Left kidney (tissue), 2 donors: ENCODE measurements around the gene KIFC1. TPM values are rescaled to one million over a fixed set of nuclear protein-coding genes. Genes with fewer than 3 reads are reported as not detected.
A peak's percentile ranks its signal among the peaks of the same experiment; 100 is the strongest.

Source experiments
- DNase-seq: peaks from one replicate; pipeline ENCODE4 v3.0.0-alpha.2; 2013
- polyA plus RNA-seq: library from polyadenylated mRNA; unstranded; fragments of 120-200 nt; gene quantifications from one replicate; pipeline ENCODE4 v1.2.1, GENCODE V29; 2013; ENCODE audit not compliant: insufficient read length

Gene KIFC1
- polyA plus RNA-seq, 1 donor, result 62.9 TPM

DNA sequence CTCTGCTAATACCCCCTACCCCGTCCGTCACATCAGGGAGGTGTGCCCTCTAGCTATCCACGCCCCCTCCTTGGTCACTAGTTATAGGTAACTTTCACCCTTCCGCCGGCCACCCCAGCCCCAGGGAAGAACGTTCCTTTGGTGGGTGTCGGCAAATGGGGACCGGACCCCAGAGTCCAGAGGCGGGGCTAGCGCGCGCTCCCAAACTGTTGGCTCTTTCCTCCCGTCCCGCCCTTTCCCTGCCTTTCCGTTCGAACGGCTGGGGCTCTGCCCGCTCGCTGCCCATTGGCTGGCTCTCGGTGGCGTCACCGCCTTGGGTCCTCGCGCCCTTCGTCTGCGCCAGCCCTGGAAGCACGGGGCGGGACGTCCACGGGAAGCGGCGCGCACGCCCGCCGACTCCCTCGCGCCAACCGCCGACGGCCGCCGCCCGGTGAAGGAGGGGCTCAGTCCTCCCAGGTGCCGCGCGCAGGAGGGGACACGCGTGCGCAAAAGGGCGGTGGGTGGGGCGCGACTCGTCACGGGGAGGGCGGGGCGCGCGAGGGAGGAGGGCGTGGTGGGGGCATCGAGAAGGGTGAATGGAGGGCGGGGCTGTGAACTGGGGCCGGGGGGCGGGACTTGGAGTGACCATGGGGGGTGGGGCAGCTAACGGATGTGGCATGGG, 18.6 kb downstream of the KIFC1 start:
- peak; percentile 96 for DNase-seq

DNA sequence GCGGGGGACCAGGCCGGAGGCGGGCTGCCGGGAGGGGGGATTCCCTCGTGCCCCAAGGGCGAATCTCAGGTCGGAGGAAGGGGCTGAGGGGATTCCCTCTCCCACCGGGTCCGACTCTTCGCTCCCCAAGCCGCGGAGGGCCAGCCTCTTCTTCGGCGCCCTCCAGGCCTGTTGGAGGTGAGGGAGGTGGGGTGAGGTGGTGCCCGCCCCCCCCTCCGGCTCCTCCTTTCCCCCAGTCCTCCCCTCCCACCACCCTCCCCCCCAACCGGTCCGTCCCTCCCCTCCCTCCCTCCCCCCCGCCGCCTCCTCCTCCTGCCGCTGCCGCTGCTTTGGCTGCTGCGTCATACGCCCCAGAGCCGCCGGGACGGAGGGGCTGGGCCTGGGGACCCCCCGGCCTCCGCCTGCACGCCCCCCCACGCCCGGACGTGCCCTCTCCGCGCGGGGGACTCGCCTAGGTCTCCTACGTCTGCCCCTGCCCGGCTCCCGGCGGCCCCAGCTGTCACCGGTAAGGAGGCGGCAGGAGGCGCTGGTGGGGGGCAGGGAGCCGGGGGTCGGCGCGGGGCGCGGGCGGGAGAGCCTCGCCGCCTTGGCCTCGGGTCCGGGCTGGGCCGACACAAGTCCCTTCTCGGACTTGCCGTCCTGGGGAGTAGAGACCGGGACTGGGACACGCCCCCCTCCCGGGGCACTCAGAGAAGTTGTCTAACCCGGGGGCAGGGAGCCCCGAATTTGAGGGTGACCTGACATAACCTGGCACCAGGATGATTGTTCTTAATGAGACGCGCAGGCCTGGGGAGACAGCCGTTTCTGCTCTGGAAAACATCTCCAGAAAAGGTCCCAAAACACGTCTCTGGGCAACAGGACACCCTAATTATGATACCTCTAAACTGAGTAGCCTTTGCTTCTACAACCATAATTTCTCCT, 19.3 kb downstream of the KIFC1 start, which contains the start of gene PHF1:
TSS of gene PHF1 (plus strand) at position 304 of the 921 bp plus-strand sequence. CDS start 1,250 bp downstream, outside the sequence.
- no peak for DNase-seq

DNA sequence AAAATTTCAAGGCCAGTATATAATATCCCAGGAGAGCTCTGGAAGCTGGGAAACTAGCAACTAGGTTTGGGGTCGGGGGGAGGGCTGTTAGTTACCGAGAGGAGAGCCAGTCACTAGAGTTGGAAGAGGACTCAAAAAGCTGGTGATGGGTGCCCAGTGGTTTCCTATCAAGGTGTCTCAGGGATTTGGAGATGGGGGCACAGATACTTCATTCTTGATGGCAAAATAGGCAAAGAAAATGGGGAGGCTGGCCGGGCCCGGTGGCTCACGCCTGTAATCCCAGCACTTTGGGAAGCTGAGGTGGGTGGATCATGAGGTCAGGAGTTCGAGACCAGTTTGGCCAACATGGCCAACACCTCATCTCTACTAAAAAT, 20.0 kb downstream of the KIFC1 start:
- no peak for DNase-seq

DNA sequence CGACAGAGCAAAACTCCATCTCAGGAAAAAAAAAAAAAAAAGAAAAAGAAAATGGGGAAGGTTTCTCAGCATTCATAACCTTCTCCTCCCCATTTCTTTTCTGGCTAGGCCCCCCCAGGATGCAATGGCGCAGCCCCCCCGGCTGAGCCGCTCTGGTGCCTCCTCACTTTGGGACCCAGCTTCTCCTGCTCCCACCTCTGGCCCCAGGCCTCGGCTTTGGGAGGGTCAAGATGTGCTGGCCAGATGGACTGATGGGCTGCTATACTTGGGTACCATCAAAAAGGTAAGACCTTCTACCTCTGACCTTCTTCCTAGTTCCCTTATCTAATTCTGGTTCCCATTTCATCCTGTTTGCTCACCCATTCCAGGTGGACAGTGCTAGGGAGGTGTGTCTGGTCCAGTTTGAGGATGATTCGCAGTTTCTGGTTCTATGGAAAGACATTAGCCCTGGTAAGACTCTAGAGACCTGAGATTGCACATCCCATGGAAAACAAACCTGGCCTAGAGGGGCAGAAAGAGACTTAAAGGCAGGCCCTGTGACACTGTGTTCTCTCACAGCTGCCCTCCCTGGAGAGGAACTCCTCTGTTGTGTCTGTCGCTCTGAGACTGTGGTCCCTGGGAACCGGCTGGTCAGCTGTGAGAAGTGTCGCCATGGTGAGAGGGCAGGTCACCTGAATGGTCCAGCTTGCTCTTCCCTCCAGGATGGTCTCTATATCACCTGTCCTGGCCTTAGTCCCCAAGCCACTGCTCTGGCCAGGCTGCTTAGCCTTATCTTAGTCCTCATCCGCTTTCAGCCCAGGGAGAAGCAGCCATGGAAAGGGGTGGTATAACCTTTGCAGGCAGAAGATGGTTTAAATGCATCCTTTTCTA, 20.8 kb downstream of the KIFC1 start:
- no peak for DNase-seq

DNA sequence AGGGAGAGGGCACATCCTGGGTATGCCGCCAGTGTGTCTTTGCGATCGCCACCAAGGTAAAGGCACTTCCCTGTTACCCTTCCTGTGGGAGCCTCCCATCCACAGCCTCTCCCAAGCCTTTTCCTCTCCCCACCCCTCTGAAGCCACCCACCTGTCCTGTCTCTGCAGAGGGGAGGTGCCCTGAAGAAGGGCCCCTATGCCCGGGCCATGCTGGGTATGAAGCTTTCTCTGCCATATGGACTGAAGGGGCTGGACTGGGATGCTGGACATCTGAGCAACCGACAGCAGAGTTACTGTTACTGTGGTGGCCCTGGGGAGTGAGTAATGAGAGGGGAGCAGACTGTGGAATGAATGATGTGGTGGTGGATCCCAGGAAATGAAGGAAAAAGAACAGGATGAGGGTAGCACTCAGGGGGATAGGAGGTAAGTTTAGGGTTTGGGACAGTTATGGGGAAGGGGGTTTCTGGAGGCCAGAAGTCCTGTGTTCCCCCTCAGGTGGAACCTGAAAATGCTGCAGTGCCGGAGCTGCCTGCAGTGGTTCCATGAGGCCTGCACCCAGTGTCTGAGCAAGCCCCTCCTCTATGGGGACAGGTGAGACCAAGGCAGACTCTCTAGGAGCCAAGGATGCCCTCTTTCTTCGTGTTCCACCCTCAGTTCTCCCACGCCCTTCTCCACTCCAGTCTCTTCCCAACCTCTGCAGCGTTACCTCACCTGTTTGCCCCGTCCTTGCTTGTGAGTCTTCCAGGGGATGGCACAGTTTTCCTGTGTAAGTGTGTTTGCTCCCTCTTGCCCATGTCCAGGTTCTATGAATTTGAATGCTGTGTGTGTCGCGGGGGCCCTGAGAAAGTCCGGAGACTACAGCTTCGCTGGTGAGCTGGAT, 21.9 kb downstream of the KIFC1 start:
- no peak for DNase-seq

DNA sequence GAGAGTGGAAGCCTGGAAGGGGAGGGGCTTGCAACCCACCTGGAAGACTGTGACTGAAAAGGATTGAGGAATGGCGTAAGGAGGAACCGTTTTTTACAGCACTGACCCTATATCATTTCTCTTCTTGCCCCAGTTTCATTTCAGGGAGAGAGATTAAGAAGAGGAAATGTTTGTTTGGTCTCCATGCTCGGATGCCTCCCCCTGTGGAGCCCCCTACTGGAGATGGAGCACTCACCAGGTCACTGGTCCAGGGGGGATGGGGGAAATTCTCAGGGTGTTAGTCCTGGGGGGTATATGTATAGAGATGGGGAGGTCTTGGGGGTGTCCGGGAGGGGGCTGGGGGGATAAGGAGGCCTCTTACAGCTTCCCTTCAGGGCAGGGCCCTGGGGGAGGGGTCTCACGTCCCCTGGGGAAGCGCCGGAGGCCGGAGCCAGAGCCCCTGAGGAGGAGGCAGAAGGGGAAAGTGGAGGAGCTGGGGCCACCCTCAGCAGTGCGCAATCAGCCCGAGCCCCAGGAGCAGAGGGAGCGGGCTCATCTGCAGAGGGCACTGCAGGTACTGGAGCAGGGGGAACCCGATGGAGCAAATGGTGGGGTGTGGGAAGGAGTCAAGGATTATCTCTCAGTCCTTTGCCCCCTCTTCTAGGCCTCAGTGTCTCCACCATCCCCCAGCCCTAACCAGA, 23.1 kb downstream of the KIFC1 start:
- no peak for DNase-seq

DNA sequence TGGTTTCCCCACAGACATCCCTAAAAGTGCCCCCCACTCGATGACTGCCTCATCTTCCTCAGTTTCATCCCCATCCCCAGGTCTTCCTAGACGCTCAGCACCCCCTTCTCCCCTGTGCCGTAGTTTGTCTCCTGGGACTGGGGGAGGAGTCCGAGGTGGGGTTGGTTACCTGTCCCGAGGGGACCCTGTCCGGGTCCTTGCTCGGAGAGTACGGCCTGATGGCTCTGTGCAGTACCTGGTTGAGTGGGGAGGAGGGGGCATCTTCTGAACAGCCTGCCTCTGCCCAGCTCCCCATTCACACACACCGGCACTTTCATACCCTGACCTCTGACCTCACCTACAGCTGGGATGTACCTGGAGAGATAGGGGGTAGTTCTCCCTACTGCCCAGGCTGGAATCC, 24.2 kb downstream of the KIFC1 start:
- DNase-seq, result no peak

DNA sequence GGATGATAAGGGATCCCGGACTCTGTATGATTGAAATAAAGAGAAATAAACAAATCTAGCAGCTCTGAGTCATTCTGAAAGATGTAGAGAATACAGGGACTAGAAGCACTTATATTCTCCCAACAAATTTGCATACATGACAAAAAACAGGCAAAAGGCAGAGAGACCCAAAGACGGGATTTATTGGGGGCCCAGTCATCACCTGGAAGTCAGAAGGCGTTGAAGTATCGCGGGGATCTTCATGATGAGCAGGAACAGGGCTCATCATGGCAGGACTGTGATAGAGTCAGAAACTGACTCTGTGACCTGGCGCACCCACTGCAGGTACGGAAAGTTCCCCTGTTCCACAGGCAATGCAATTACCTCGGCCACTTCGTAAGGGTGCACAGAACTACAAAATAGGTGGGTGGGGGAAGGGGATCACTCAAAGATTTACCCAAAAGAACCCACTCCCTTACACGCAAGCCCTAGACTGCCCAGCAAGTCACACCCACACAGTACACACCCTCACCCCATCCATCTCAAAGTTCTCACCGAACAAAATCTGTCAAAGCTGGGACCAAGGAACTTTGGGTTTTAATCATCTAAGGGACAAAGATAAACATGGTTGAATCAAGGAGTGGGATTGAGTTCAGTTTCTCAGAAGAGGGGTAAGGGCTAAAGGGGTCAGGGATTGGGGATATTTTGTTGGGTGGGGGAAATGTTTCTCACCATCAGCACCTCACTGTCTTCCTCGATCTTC, 24.9 kb downstream of the KIFC1 start:
- DNase-seq, result no peak

DNA sequence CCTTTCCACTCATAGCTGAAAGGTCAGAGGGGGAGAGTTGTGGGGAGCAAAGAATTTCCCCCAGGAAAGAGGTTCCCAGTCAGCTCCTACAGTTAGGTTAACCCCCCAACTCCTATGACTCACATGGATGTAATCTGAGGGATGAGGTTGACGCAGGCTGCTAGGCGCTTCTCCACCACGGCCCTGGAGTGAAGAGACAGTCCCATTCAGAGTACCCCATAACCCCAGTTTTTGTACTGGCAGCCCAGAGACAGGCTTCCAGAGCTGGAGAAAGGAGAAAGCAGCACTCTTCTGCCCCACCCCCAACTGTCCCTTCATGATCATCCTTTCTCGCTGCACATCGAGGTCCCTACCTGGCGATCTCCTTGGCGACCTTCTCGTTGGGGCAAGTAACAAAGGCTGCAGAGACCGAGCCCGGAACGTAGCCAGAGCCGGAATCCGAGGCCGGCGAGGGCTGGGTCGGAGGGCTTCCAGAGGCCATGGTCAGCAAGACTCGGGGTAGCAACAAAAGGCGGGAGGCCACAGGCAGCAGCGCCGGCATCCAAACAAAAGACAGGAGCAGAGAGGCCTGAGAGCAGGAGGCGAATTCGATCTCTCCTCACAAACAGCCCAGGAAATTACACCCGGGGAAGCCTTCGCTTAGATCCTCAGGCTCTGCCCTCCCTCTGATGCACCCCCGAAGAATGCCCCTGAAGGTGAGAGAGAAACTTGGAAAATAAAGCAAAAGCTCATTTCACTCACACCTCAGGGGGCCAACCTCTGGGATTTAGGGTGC, 25.7 kb downstream of the KIFC1 start:
- no peak for DNase-seq

DNA sequence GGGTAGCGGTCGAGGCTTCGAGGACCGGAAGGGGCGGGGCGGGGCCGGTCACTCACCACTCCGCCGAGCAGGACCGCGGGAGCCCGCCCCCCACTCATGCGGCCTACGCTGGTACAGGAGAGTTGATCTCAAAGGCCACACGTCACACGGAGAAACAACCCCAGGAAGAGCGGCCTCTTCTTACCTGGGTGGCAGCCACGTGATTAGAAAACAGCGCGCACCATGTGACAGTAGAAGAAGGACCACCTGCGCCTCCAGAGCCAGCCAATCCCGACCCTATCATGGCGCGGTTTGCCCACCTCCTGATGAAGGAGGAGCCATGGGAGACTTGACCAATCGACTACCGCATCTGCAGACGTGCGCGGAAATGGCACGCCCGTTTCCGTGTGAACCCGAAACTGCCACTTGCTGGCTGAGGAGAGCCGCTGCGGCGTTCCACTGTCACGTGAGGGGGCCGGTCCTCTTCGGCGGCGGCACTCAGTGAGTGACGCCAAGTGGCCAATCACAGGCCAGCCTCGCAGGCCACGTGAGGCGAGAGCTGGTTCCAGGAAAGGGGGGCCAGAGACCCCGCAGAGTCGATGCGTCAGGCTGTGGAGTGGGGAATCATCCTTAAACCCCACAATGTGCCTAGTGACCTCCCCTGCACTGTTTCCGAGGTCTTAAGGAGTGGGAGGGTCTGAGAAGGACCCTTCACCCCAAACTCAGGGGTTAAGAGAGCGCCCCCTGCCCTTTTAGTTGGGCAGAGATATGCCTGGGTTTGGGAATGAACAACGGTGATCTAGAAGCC, 26.5 kb downstream of the KIFC1 start, which contains the start of gene CUTA:
TSS of gene CUTA (minus strand) at position 205 of the 787 bp plus-strand sequence. CDS start at position 98, 107 bp downstream.
- peak; percentile 99 for DNase-seq

DNA sequence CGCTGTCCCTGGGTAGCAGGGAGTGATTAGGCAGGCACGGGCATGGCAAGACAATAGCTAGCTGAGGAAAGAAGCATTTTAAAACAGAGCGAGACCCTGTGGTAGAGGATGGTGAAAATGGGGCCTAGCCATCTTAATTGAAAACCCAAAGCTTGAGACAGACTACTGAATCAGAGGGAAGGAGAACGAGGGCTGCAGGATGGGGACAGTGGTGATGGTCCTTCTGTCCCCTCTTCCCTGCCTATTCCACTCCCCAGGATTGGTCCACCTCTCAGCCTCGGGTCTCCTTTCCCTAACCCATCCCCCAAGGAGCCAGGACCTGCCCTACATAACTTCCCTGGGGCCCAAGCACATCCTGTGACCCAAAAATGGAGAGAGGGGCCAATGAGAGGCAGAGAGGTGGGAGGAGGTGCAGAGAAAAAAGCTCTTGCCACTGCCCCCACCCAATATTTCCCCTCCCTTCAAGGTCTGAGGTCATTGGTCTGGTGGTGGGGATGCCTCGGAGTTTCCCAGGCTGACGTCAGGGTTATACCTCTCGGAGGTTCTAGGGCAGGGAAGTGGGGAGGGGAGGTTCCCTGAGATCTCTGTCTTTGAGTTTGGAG, 27.2 kb downstream of the KIFC1 start:
- no peak for DNase-seq

DNA sequence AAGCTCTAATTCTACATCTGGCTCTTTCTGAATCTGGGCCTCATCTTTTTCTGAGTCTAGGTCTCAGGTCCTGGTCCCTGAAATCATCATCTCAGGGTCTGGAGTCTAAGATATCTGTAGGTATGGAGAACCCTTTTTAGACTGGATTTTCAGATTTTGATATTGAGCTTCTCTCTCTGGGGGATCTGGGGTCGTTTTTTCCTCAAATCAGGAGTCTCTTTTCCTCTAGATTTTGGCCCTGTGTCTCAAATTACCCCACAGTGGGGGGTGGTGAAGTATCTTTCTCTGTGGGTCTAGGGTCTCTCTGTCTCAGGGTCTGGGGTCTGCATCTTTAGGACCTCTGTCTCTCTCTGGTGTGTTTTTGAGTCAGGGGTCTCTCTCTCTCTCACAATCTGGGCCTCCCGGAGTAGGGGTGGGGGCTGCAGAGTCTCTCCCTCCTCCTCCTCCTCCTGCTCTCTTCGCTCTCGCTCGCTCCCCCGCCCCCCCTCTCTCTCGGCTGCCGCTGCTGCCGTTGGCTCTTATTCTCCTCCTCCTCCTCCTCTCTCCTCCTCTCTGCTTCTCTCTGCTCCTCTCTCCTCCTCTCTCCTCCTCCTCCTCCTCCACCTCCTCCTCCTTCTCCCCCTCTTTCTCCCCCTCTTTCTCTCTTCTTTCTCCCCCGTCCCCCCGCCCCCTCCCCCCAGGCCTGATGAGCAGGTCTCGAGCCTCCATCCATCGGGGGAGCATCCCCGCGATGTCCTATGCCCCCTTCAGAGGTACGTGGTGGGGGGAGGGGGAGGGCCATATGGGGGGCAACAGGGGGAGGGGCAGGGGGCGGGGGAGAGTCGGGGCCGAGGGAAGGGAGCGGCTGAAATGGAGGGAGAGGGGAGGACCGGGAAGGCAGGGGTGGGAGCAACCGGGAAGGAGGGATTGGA, 28.2 kb downstream of the KIFC1 start, which contains the start of gene SYNGAP1:
TSS of gene SYNGAP1 (plus strand) at position 486 of the 911 bp plus-strand sequence. CDS start at position 686, 200 bp downstream.
- DNase-seq, result no peak

DNA sequence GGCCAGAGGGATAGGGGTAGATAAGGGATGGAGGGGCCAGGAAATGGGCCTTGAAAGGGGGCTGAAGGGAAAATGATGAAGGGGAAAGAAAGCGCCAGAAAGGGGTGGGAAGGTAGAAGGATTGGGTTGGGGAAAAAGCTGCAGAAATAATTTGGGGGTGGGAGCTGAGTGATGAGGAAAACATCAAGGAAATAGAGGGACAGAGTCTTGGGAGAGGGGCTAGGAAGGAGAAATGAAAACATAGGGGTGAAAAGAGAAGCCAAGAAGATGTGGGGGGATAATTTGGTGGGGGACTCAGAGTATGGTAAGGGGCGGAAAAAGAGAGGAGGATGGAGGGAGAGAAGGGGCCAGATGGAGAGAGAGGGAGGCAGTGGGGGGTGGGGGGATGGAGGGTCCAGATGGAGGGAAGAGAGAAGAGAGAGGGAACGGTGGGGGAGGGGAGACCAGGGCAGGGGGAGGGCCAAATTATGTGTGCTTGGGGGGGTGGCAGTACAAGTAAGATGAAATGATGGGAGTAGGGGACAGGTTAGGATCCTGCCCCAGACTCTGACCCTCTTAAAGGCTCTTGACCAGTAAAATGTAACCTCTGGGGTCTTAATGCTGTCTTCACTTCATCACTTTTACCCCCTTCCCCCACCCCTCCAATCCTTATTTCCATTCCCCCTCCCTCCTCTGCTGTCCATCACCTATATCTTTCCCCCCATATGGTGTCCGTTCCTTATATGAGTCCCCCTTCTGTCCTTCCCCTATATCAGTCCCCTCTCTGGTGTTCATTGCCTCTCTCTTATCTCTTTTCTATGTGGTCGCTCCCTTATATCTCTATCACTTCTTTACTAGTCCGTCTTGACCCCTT, 29.1 kb downstream of the KIFC1 start:
- no peak for DNase-seq

DNA sequence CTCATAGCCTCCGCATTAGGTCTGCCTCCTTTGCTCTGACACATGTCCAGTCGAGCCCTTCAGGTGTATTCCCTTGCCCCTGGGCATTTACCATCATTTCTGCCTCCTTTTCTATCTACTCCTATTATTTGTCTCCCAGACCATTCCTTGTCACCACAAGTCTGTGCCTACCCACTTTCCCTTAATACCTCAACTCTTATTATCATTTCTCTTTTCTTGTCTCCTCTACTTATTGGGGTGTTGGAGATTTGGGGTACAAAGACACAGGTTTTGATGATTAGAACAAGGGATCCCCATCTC, 29.7 kb downstream of the KIFC1 start:
- DNase-seq, result no peak

DNA sequence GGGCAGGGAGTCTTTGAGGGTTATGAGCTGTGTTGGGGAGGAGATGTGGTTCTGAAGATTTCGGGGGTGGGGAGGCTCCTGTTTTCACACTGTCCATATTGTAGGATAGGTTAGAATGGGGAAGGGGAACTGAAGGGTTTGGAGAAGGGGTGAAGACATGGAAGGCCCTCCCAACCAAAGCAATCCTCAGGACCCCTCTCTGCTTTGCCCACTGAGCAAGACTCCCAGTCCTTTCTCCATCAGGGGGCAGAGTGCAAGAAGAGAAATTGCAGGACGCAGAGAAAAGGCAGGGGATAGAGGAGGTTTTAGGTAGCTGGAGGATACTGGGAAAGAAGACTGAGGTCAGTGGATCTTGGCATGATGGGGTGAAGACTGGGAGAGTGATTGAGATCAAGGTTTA, 32.2 kb downstream of the KIFC1 start:
- DNase-seq, result no peak
